Cardiac muscle cell (in vitro differentiated cells and primary cell): ENCODE data around the gene ACOXL. TPM values are rescaled to one million over a fixed set of nuclear protein-coding genes. Genes with fewer than 3 reads are reported as not detected.
A peak's percentile ranks its signal among the peaks of the same experiment; 100 is the strongest.

ENCODE experiments used
- DNase-seq, 2 donors: peaks; one replicate each; pipeline versions ENCODE4 v3.0.0 to v3.0.0-alpha.2; 2010 to 2017; ENCODE audit warnings: low read depth in 1 of 2, low spot score in 1 of 2
- H3K27ac ChIP-seq: fragments of 200-600 bp; sonication (generic); 2 replicates; pipeline ENCODE4 v1.5.1; 2016
- H3K27me3 ChIP-seq: fragments of 200-600 bp; sonication (generic); 2 replicates; pipeline ENCODE4 v1.6.0; 2016; ENCODE audit warnings: control low read depth
- H3K36me3 ChIP-seq: fragments of 200-600 bp; sonication (generic); 2 replicates; pipeline ENCODE4 v1.5.1; 2016; ENCODE audit warnings: control low read depth
- H3K4me1 ChIP-seq: fragments of 200-600 bp; sonication (generic); 2 replicates; pipeline ENCODE4 v1.8.1; 2017; ENCODE audit warnings: low read depth, mild to moderate bottlenecking, mixed run types
- H3K4me3 ChIP-seq: fragments of 200-600 bp; sonication (generic); 2 replicates; pipeline ENCODE4 v1.5.1; 2016; ENCODE audit warnings: mild to moderate bottlenecking
- H3K9me3 ChIP-seq: fragments of 200-600 bp; sonication (generic); 2 replicates; pipeline ENCODE4 v1.5.1; 2017; ENCODE audit warnings: low read depth, mild to moderate bottlenecking, control low read depth
- CTCF ChIP-seq: IDR thresholded peaks from 2 replicates; pipeline ENCODE4 v1.5.1; 2012; ENCODE audit warnings: low read depth, mild to moderate bottlenecking, low read length
- polyA plus RNA-seq: library from polyadenylated mRNA; unstranded; fragments of >200 nt; fragmentation: Nextera tagmentation; extraction: Ambion mirVana; gene quantifications from 2 replicates; pipeline ENCODE4 v1.2.1, GENCODE V29; 2016
- total RNA-seq: library from RNA; depleted of rRNA; stranded (reverse); fragments of >200 nt; gene quantifications from 2 replicates; pipeline ENCODE4 v1.2.3, GENCODE V29; 2016

The ACOXL gene
- total and polyA plus RNA-seq, 2 experiments from 2014 or later: 0.89 to 2.4 TPM

GRCh38 chr2:111045771-111046444 is 313.5 kb downstream of the ACOXL start:
- Histone ChIP-seq H3K27me3 (no peaks in the 10 kb centered on the region), H3K27ac (no peak overlapping the region), H3K4me1 (no peaks in the 10 kb centered on the region), H3K4me3 (no peak overlapping the region), H3K36me3 (no peaks in the 10 kb centered on the region), H3K9me3 (no peaks in the 10 kb centered on the region)
- no peak for TF ChIP-seq CTCF
- DNase-seq: no peak

- Histone ChIP-seq H3K36me3 (no peaks in the 10 kb centered on the region), H3K27ac (no peak overlapping the region), H3K4me1 (no peaks in the 10 kb centered on the region), H3K4me3 (no peak overlapping the region), H3K9me3 (no peaks in the 10 kb centered on the region), H3K27me3 (no peaks in the 10 kb centered on the region)
- DNase-seq: no peak
- TF ChIP-seq CTCF: no peak
Measured at GRCh38 chr2:111046670-111047069, 314.3 kb downstream of the ACOXL start.

GRCh38 chr2:111048856-111049768 is 316.7 kb downstream of the ACOXL start:
- DNase-seq: no peak
- no peak for TF ChIP-seq CTCF
- Histone ChIP-seq H3K9me3 (no peaks in the 10 kb centered on the region), H3K27me3 (no peaks in the 10 kb centered on the region), H3K36me3 (no peaks in the 10 kb centered on the region), H3K4me1 (no peaks in the 10 kb centered on the region), H3K4me3 (no peak overlapping the region), H3K27ac (no peak overlapping the region)

GRCh38 chr2:111049792-111050640 is 317.6 kb downstream of the ACOXL start:
- Histone ChIP-seq H3K9me3 (no peaks in the 10 kb centered on the region), H3K27me3 (no peaks in the 10 kb centered on the region), H3K4me1 (no peaks in the 10 kb centered on the region), H3K27ac (no peak overlapping the region), H3K36me3 (no peaks in the 10 kb centered on the region), H3K4me3 (no peak overlapping the region)
- DNase-seq: peak; percentile 15 to 25
- TF ChIP-seq CTCF: no peak

- Histone ChIP-seq H3K4me3 (no peak overlapping the region), H3K36me3 (no peaks in the 10 kb centered on the region), H3K27ac (no peak overlapping the region), H3K9me3 (no peaks in the 10 kb centered on the region), H3K4me1 (no peaks in the 10 kb centered on the region), H3K27me3 (no peaks in the 10 kb centered on the region)
- no peak for DNase-seq
- no peak for TF ChIP-seq CTCF
Measured at GRCh38 chr2:111050701-111051376, 318.5 kb downstream of the ACOXL start.
